Gastroesophageal sphincter (tissue), 3 donors: ENCODE measurements around the gene IL27RA.

Experiments used
- EP300 ChIP-seq: sonication (generic); formaldehyde crosslinking; IDR thresholded peaks from one replicate; pipeline ENCODE4 v1.6.1; 2017; ENCODE audit warnings: antibody characterized with exemption, mild to moderate bottlenecking
- POLR2A ChIP-seq, 2 donors: fragments of 450-650 bp; IDR thresholded peaks; one replicate each; pipeline ENCODE4 v1.6.1; 2017; ENCODE audit warnings: antibody characterized with exemption in 2 of 2, mild to moderate bottlenecking in 2 of 2, moderate library complexity in 1 of 2
- POLR2AphosphoS5 ChIP-seq: sonication (generic); formaldehyde crosslinking; IDR thresholded peaks from one replicate; pipeline ENCODE4 v1.6.1; 2017; ENCODE audit warnings: antibody characterized with exemption
- TF ChIP-seq, protein P1 (sequence below), 4 experiments: fragments of 200-600 bp in 2 of 4; fragments of 450-650 bp in 2 of 4; sonication (generic) in 1 of 4; IDR thresholded peaks; one replicate each; pipeline ENCODE4 v1.5.1; 2017 to 2019; ENCODE audit warnings: antibody characterized with exemption in 4 of 4, mild to moderate bottlenecking in 2 of 4, moderate library complexity in 2 of 4

DNA sequence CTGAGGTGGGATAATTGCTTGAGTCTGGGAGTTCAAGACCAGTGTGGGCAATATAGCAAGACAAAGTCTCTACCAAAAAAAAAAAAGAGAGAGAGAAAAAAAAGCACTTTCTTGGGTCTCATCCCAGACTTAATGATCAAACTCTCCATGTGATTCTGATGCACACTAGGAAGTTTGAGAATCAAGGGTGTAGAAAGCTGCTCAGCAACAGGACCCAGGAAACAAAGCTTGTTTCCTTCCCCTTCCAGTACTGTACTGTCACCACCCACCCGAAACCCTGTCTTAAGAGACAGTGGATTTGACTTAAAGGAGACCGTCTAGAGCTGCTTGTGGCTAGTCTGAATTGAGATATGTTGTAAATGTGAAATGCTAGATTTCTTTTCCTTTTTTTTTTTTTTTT lies 46.8 kb downstream of the IL27RA start:
- TF ChIP-seq, protein P1, sequence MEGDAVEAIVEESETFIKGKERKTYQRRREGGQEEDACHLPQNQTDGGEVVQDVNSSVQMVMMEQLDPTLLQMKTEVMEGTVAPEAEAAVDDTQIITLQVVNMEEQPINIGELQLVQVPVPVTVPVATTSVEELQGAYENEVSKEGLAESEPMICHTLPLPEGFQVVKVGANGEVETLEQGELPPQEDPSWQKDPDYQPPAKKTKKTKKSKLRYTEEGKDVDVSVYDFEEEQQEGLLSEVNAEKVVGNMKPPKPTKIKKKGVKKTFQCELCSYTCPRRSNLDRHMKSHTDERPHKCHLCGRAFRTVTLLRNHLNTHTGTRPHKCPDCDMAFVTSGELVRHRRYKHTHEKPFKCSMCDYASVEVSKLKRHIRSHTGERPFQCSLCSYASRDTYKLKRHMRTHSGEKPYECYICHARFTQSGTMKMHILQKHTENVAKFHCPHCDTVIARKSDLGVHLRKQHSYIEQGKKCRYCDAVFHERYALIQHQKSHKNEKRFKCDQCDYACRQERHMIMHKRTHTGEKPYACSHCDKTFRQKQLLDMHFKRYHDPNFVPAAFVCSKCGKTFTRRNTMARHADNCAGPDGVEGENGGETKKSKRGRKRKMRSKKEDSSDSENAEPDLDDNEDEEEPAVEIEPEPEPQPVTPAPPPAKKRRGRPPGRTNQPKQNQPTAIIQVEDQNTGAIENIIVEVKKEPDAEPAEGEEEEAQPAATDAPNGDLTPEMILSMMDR (IDR thresholded peaks at IDR 0.05): no peak
- TF ChIP-seq EP300 (no peak), POLR2AphosphoS5 (no peak), POLR2A (IDR thresholded peaks at IDR 0.05) (no peak)
